GM08714 (cell line): ENCODE measurements around the gene CDCP2.
A peak's percentile ranks its signal among the peaks of the same experiment; 100 is the strongest.

Source experiments
- H3K4me3 ChIP-seq: fragments of 200-500 bp; sonication (Bioruptor generic); 2 replicates; pipeline ENCODE4 v1.5.1; 2014; ENCODE audit warnings: mild to moderate bottlenecking, low read length, inconsistent platforms
- ZNF274 ChIP-seq: IDR thresholded peaks from 2 replicates; pipeline ENCODE4 v1.6.1; 2012; ENCODE audit warnings: mild to moderate bottlenecking, low read depth, low read length

Gene CDCP2

GRCh38 chr1:54152696-54153095 lies at the start of gene CDCP2:
Gene CDCP2 (minus strand): TSS chr1:54153000. CDS start chr1:54152922, 78 bp downstream.
- H3K4me3 ChIP-seq, result no peak within 1 kb of the TSS

GRCh38 chr1:54200519-54200997 lies 47.8 kb upstream of the CDCP2 start:
- TF ChIP-seq ZNF274, result no peak
- peak overlapping the region; percentile 91 for H3K4me3 ChIP-seq

More at GRCh38 chr1:54152696-54153095, at the start of gene CDCP2:
- TF ChIP-seq ZNF274, result no peak

- peak within 1 kb of the TSS; percentile 91 for H3K4me3 ChIP-seq
- no peak for TF ChIP-seq ZNF274
Measured at GRCh38 chr1:54199765-54200518, 47.1 kb upstream of the CDCP2 start, which contains the start of the genes CYB5RL and MRPL37. Gene CYB5RL (minus strand): TSS chr1:54200030. CDS start chr1:54195616, 4,414 bp downstream. Gene MRPL37 (plus strand): TSS chr1:54200167. CDS start chr1:54200244, 77 bp downstream.

GRCh38 chr1:54199151-54199764 lies 46.5 kb upstream of the CDCP2 start:
- H3K4me3 ChIP-seq, result peak overlapping the region; percentile 91
- TF ChIP-seq ZNF274, result no peak

GRCh38 chr1:54193453-54193852 lies 40.7 kb upstream of the CDCP2 start:
- H3K4me3 ChIP-seq, result no peak overlapping the region
- TF ChIP-seq ZNF274, result no peak

- no peak overlapping the region for H3K4me3 ChIP-seq
- TF ChIP-seq ZNF274, result no peak
Measured at GRCh38 chr1:54191525-54191924, 38.7 kb upstream of the CDCP2 start.

- no peak overlapping the region for H3K4me3 ChIP-seq
- no peak for TF ChIP-seq ZNF274
Measured at GRCh38 chr1:54190526-54190925, 37.7 kb upstream of the CDCP2 start.

GRCh38 chr1:54188291-54188690 lies 35.5 kb upstream of the CDCP2 start:
- no peak overlapping the region for H3K4me3 ChIP-seq
- TF ChIP-seq ZNF274, result no peak

- no peak for TF ChIP-seq ZNF274
- H3K4me3 ChIP-seq, result no peak overlapping the region
Measured at GRCh38 chr1:54186056-54186455, 33.3 kb upstream of the CDCP2 start.

GRCh38 chr1:54180701-54181360 lies 28.0 kb upstream of the CDCP2 start:
- no peak overlapping the region for H3K4me3 ChIP-seq
- TF ChIP-seq ZNF274, result no peak

GRCh38 chr1:54178296-54179070 lies 25.7 kb upstream of the CDCP2 start:
- TF ChIP-seq ZNF274, result no peak

GRCh38 chr1:54177726-54178125 lies 24.9 kb upstream of the CDCP2 start:
- H3K4me3 ChIP-seq, result no peak overlapping the region

More at GRCh38 chr1:54178296-54179070, 25.7 kb upstream of the CDCP2 start:
- H3K4me3 ChIP-seq, result no peak overlapping the region

GRCh38 chr1:54176621-54177327 lies 24.0 kb upstream of the CDCP2 start:
- no peak overlapping the region for H3K4me3 ChIP-seq
- TF ChIP-seq ZNF274, result no peak

More at GRCh38 chr1:54177726-54178125, 24.9 kb upstream of the CDCP2 start:
- TF ChIP-seq ZNF274, result no peak
